DMS53 treated with DMSO at 0.1 percent for 48 hours (cell line): ENCODE measurements around the gene RAPGEF1.

Experiments used
- DNase-seq: peaks from one replicate; lab custom pipeline; 2025; ENCODE audit not compliant: unreplicated experiment; lab: John Stamatoyannopoulos, UW

The RAPGEF1 gene

GRCh38 chr9:131748411-131748955, 8.6 kb upstream of the RAPGEF1 start:
- no peak for DNase-seq

GRCh38 chr9:131747352-131747751, 7.5 kb upstream of the RAPGEF1 start:
- peak; percentile 78 for DNase-seq

- no peak for DNase-seq
Measured at GRCh38 chr9:131745610-131746009, 5.7 kb upstream of the RAPGEF1 start.

- DNase-seq, result no peak
Measured at GRCh38 chr9:131744720-131745201, 4.9 kb upstream of the RAPGEF1 start.

GRCh38 chr9:131744171-131744719, 4.4 kb upstream of the RAPGEF1 start:
- DNase-seq, result no peak

- DNase-seq, result no peak
Measured at GRCh38 chr9:131743501-131743900, 3.6 kb upstream of the RAPGEF1 start.

- no peak for DNase-seq
Measured at GRCh38 chr9:131743096-131743495, 3.2 kb upstream of the RAPGEF1 start.

- DNase-seq, result no peak
Measured at GRCh38 chr9:131740898-131741297, 1.0 kb upstream of the RAPGEF1 start.

- DNase-seq, result no peak
Measured at GRCh38 chr9:131739133-131739958, 530 bp downstream of the RAPGEF1 start.

- no peak for DNase-seq
Measured at GRCh38 chr9:131738293-131739132, 1.4 kb downstream of the RAPGEF1 start.

- no peak for DNase-seq
Measured at GRCh38 chr9:131737426-131737825, 2.5 kb downstream of the RAPGEF1 start.

GRCh38 chr9:131736431-131736830, 3.4 kb downstream of the RAPGEF1 start:
- no peak for DNase-seq

- DNase-seq, result peak; percentile 18
Measured at GRCh38 chr9:131735238-131736128, 4.4 kb downstream of the RAPGEF1 start.

GRCh38 chr9:131734781-131735180, 5.1 kb downstream of the RAPGEF1 start:
- DNase-seq, result no peak

GRCh38 chr9:131734165-131734610, 5.7 kb downstream of the RAPGEF1 start:
- DNase-seq, result peak; percentile 60

GRCh38 chr9:131733541-131734061, 6.3 kb downstream of the RAPGEF1 start:
- DNase-seq, result peak; percentile 72

- DNase-seq, result no peak
Measured at GRCh38 chr9:131732636-131733289, 7.1 kb downstream of the RAPGEF1 start.

- peak; percentile 14 for DNase-seq
Measured at GRCh38 chr9:131732061-131732526, 7.8 kb downstream of the RAPGEF1 start.

- no peak for DNase-seq
Measured at GRCh38 chr9:131731644-131732043, 8.2 kb downstream of the RAPGEF1 start.
